Activated T-cell treated with anti-CD3 and anti-CD28 coated beads for 1 hour (primary cell): ENCODE data around the gene TEAD3.
A peak's percentile ranks its signal among the peaks of the same experiment; 100 is the strongest.
"Not testable (repeated sequence)": the region's sequence is repeated elsewhere in the genome, so short reads cannot be mapped to it uniquely, and the experiment has no call there.

Experiments
- DNase-seq: peaks from one replicate; pipeline ENCODE4 v3.0.0-alpha.2; 2020; ENCODE audit warnings: low read depth

TEAD3 gene

DNA sequence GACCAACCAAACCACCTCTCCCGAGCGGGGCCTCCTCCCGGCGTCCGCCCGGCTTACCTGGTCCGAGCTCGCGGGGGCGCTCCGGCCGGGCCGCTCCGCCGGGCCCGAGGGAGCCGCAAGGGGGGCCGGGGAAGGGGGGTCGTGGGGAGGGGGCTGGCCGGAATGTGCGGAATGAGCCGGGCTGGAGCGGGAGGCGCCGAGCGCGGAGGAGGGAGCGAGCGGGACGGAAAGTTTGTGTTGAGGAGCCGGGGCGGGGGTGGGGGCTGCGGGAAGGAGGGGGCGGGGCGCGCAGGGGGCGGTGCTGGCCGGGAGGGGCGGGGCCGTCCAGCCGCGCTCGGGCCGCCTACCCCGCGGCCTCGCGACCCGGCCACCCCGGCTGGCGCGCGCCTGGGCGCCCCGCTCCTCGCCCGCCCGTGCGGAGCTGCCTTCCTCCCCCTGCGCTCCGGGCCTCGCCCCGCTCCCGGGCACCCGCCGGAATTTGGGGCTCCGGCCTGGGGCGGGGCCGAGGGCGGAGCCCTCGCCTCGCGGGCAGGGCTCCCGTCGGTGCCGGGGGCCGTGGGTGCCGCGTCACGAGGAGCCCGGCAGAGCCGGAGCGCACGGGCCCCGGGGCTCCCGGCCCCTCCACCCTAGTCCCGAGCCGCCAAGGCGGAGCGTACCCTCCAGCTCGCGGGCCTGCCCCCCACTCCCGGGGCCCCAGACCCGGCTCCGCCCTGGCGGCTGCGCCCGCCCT, at the start of gene TEAD3:
Gene TEAD3, minus strand, starts transcription at position 239 of the 730 bp plus-strand sequence.
- DNase-seq, result peak; percentile 41

DNA sequence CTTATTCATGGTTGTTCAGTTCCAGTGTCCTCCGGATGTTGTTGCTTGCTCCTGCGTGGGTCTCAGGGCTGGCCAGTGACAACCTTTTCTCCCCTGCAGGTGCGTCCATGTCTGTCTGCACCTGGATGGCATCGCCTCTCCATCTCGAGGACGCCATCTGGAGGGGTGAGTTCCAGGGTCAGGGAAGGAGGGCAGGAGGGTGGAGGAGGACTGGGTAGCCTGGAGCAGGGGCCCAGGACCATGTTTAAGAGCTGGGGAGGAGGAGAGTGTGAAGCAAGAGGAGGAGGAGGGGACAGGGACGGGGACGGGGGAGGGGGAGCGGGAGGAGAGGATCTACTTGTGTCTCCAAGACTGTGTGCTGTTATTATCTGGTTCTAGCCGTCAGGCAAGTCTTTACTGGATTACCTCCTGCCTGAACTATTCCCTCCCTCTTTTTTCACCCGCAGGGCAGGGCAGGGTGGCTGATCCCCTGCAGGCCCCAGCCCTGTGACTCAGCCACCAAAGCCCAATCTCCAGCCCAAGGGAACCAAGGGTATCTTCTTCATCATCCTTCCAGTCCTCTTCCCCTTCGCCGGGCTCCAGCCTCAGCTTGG, 48.0 kb upstream of the TEAD3 start:
- no peak for DNase-seq

DNA sequence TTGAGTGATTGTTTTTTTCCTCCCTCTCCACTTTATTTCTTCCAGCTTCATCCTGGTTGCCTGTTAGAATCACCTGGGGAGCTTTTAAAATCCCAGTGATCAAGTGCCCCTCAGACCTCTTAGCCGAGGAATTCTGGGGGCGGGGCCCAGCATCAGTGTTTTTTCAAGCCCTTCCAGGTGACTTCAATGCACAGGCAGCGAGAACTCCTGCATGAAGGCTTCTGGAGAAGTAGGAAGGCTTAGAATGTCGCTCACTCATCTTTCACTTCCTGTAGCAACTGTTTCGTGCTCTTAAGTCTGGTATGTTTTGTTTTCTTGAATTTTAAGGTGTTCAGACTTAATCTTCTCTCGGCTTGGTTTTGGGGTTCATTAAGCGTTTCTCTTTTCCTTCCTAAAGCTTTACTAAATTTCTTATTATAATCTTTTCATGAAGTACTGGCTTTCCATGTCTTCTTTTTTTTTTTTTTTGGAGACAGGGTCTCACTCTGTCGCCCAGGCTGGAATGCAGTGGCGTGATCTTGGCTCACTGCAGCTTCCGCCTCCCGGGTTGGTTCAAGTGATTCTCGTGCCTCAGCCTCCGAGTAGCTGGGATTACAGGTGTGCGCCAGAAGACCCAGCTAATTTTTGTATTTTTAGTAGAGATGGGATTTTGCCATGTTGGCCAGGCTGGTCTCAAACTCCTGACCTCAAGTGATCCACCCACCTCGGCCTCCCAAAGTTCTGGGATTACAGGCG, 46.7 kb upstream of the TEAD3 start:
- no peak for DNase-seq

- no peak for DNase-seq
Observed at GRCh38 chr6:35541836-35542235, 45.0 kb upstream of the TEAD3 start.

- DNase-seq, result no peak
Observed at GRCh38 chr6:35539223-35539622, 42.3 kb upstream of the TEAD3 start.

DNA sequence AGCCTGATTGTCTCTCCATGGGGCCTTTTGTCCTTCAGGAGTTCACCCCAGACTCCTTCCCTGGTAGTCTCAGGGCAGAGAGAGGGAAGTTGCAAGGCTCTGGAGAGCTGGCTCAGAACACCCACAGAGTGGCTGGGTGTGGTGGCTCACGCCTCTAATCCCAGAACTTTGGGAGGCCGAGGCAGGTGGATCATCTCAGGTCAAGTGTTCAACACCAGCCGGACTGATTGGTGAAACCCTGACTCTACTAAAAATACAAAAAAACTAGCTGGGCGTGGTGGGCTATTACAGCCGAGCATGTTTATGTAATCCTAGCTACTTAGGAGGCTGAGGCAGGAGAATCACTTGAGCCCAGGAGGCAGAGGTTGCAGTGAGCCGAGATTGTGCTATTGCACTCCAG, 39.0 kb upstream of the TEAD3 start:
- DNase-seq, result not testable (repeated sequence)

GRCh38 chr6:35534407-35535170, 37.7 kb upstream of the TEAD3 start:
- DNase-seq, result no peak

DNA sequence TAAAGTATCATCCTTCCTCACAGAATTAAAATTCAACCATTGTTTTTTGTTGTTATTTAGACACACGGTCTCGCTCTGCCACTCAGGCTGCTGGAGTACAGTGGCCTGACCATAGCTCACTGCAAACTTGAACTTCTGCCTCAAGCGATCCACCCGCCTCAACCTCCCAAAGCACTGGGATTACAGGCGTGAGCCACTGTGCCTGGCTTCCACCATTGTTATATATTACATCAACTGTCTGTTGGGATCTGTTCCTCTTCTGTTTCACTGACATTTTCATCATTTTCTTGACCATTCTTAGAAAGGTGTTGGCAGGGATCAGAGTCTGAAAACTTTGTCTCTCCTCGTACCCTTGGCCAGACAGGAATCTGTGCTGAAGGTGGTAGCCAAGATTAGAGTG, 37.1 kb upstream of the TEAD3 start:
- no peak for DNase-seq

- no peak for DNase-seq
Observed at GRCh38 chr6:35532126-35532525, 35.2 kb upstream of the TEAD3 start.

DNA sequence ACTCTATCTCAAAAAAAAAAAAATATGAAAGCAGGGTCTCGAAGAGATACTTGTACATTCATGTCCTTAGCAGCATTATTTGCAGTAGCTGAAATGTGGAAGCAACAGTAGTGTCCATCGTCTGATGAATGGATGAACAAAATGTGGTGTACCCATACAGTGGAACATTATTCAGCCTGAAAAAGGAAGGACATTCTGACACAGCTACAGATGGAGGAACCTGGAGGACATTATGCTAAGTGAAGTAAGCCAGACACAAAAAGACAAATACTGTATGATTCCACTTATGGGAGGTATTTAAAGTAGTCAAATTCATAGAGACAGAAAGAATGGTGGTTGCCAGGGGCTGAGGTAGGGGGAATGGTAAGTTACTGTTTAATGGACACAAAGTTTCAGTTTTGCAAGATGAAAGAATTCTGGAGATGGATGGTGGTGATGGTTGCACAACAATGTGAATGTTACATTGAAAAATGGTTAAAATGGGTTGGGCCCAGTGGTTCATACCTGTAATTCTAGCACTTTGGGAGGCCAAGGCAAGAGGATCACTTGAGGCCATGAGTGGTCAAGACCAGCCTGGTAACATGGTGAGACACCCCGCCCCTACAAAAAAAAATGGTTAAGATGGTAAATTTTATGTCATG, 27.6 kb upstream of the TEAD3 start:
- no peak for DNase-seq

DNA sequence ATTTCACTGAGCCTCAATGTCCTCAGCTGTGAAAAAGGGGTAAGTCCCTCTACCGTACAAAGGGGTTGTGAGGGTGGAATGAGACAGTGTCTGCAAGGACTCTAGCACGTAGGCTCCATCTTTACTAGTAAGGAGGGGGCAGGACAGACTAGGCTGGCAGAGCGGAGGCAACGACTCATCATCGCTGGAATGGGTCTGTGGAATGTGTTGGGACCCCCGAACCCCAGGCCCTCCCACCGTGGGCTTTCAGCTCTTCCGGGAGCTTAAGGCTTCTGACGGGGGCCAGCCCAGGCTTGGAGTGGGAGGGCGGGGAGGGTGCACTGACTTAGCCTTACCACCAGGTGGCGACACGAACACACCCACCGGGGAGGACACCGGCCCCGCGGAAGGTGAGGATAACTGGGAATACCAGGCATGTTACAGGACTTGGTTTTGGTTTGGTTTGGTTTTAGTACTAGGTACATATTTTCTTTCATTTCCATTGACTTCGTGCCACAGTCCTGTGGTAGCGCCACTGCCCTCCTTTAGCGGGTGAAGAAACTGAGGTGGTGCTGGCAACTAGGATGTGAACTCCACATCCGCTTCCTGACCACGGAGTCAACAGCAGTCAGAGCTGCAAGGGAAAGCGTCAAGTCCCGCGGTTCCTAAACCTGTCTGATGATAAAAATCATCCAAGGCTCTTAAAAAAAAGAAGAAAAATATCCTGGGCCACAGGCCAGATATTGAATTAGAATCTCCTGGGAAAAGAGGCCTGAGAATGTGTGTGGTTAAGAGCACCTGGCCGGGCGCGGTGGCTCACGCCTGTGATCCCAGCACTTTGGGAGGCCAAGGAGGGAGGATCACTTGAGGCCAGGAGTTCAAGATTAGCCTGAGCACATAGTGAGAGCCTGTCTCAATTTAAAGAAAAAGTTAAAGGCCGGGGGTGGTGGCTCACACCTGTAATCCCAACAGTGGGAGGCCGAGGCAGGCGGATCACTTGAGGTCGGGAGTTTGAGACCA, 26.1 kb upstream of the TEAD3 start:
- peak; percentile 73 for DNase-seq

DNA sequence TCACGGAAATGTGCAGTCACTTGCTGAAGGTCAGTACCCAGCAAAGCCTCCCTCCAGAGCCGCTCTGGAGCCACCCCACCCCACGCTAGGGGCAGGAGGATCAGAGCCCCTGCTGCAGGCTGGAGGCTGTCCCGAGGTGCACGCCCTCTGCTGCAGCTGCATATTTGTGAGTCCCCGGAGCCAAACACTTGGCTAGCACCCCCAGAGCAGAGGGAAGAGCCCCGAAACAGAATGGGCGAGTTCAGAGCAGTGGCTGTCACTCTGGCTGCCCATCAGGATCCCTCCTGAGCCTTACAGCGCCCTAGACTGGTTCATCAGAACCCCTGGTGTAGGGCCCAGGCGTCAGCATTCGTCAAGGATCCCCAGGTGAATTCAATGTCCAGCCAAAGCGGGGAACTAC, 25.3 kb upstream of the TEAD3 start:
- DNase-seq, result no peak

- no peak for DNase-seq
Observed at GRCh38 chr6:35521235-35521634, 24.4 kb upstream of the TEAD3 start.

- DNase-seq, result no peak
Observed at GRCh38 chr6:35519313-35520015, 22.6 kb upstream of the TEAD3 start.

DNA sequence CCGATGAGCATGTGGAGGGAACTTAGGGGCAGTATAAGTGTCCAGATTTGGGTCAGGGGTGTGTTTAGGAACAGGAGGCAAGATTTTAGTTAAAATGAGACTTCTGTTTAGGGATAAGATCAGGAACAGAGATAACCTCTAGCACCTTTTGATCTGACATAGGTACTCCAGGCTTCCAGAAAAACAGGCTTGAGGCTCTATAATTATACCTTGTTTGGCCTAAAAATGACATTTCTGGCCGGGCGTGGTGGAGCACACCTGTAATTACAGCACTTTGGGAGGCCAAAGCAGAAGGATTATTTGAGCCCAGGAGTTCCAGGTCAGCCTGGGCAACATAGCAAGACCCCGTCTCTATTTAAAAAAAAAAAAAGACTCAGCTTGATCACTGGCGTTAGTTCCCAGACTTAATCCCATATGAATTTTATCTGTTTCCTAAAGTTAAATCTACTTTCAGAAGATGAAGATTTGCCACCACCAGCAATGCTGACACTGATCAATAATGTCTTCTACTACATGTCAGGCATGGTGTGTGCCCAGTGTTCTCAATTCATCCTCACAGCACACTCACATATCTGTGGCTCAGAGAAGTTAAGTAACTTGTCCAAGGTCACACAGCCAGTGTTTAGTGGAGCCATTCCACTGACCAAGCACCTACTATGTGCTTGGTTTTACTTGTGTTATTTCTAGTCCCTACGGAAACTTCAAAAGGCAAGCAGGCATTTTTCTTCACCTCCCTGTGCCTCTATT, 21.9 kb upstream of the TEAD3 start:
- DNase-seq, result no peak

- DNase-seq, result not testable (repeated sequence)
Observed at GRCh38 chr6:35517978-35518377, 21.1 kb upstream of the TEAD3 start.

- DNase-seq, result no peak
Observed at GRCh38 chr6:35516712-35517111, 19.8 kb upstream of the TEAD3 start.

DNA sequence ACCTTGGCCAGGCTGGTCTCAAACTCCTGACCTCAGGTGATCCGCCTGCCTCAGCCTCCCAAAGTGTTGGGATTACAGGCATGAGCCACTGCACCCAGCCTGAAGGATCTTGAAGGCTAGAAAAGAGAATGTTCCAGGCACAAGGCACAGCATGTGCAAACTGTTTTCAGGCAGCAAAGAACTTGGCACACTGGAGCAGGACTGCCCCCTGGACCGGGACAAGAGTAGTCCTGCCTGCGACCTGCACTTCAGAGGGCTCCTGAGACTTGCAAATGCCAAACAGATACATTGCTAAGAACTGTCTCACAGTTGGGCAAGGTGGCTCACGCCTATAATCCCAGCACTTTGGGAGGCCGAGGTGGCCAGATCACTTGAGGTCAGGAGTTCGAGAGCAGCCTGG, 19.1 kb upstream of the TEAD3 start:
- DNase-seq, result not testable (repeated sequence)

DNA sequence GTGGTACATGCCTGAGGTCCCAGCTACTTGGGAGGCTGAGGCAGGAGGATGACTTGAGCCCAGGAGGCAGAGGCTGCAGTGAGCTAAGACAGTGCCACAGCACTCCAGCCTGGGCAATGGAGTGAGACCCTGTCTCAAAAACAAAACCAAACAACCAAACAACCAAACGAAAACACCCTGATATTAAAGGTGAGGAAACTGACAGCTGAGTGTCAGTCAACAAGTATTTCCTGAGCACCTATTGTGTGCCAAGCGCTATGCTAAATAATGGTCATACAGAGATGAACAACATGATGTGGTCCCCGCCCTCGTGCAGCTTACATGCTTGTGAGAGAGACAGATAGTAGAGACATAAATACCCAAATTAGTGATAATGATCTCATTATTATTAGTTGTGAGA, 17.7 kb upstream of the TEAD3 start:
- DNase-seq, result no peak
